ENCODE data around the gene ADCY2.

DNA sequence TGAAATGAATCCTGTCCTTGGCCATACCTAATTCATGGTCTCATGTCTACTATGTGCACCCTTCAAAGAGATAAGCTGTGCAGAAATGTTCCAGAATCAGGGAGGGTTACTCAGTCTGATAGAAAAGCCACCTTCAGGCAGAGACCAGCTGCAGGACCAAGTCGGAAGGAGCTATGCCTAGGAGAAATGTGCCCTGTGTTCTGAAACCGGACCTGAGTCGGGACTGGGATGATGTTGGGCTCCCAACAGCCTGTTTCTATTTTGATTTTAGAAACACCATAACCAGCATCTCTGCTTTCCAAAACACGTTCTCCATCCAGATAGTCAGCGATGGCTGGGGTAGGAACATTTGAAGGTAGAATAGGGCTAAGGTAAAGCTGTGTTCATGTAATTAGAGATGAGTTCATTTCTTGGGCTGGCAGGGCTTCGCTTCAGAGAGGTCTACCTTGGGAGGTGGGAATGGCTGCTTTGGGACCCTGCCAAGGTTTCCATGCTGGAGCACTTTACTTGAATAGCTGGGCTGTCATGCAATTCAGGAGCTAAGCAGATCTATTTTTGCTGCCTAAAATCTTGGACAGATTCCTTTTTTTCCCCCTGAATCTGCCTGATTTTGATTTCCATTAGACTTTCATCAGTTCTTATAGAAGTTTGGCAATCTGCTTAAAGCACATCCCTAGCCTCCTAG lies 2.8 kb downstream of the ADCY2 start:
- TF ChIP-seq, protein P1, sequence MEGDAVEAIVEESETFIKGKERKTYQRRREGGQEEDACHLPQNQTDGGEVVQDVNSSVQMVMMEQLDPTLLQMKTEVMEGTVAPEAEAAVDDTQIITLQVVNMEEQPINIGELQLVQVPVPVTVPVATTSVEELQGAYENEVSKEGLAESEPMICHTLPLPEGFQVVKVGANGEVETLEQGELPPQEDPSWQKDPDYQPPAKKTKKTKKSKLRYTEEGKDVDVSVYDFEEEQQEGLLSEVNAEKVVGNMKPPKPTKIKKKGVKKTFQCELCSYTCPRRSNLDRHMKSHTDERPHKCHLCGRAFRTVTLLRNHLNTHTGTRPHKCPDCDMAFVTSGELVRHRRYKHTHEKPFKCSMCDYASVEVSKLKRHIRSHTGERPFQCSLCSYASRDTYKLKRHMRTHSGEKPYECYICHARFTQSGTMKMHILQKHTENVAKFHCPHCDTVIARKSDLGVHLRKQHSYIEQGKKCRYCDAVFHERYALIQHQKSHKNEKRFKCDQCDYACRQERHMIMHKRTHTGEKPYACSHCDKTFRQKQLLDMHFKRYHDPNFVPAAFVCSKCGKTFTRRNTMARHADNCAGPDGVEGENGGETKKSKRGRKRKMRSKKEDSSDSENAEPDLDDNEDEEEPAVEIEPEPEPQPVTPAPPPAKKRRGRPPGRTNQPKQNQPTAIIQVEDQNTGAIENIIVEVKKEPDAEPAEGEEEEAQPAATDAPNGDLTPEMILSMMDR (conservative IDR thresholded peaks at IDR 0.05; ENCODE audit: low read depth, low read length): no peak
- no peak for TF ChIP-seq EZH2 (IDR thresholded peaks at IDR 0.05; ENCODE audit: borderline replicate concordance, low read depth, low read length, poor library complexity, severe bottlenecking)
